HG03439 (cell line): ENCODE measurements around the gene ATRAID.
"Not testable (repeated sequence)": the region's sequence is repeated elsewhere in the genome, so short reads cannot be mapped to it uniquely, and the experiment has no call there.

ENCODE experiments used
- ATAC-seq: cut with Tn5 transposase; IDR thresholded peaks from one replicate; pipeline ENCODE4 v1.9.1; 2021; ENCODE audit warnings: mild to moderate bottlenecking, moderate library complexity; ENCODE audit not compliant: unreplicated experiment

The ATRAID gene

DNA sequence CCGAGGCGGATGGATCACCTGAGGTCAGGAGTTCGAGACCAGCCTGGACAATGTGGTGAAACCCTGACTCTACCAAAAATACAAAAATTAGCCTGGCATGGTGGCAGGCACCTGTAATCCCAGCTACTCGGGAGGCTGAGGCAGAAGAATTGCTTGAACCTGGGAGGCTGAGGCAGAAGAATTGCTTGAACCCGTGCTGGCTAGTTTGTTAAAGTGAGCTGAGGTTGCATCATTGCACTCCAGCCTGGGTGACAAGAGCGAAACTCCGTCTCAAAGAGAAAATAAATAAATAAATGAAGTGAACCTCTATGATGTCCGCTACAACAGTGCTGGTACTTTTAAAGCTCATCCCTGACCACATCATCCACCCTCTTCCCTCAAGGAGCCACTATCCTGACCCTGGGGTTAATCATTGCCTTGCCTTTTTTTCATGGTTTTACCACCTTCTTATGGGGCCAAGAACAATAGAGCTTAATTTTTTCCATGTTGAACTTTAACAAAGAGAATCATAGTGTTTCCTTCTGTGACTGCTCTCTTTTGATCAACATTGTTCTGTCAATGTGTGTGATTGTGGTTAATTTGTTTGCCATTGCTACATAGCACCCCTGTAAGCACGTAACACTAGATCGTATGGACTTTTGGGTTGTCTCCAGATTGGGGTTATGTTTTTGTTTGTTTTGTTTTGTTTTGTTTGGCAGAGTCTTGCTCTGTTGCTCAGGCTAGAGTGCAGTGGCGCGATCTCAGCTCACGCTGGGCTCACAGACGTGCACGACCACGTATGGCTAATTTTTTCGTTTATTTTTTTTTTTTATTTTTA lies 17.1 kb upstream of the ATRAID start:
- no peak for ATAC-seq

DNA sequence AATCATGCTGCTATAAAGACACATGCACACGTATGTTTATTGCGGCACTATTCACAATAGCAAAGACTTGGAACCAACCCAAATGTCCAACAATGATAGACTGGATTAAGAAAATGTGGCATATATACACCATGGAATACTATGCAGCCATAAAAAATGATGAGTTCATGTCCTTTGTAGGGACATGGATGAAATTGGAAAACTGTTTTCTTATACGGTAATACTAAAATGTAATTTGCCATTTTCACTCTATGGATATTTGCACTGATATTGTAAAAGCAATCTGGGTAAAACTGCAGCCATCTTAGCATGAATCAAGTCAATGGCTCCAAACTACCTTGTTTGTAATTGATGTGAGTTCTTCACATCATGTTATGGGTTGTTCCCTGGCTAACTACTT lies 16.0 kb upstream of the ATRAID start:
- not testable (repeated sequence) for ATAC-seq

GRCh38 chr2:27198068-27198467 lies 13.8 kb upstream of the ATRAID start:
- ATAC-seq, result not testable (repeated sequence)

DNA sequence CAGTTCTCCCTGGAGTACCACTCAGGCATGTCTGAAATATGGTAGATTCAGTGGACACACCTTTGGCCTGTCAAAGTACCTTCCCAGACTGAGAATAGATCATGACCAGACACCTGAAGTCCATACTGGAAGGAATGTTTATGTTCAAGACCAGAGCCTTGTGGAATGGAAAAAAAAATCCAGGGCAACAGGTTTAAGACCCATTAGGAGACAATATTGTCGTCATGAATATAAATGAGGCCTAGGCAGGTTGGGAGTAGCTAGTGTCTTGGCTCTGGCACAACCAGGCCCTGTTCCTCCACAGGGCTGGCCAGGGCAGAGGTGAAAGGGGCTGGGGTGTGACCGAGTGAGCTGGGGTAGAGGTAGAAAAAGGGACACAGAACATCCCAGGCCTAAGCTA lies 13.2 kb upstream of the ATRAID start:
- no peak for ATAC-seq

DNA sequence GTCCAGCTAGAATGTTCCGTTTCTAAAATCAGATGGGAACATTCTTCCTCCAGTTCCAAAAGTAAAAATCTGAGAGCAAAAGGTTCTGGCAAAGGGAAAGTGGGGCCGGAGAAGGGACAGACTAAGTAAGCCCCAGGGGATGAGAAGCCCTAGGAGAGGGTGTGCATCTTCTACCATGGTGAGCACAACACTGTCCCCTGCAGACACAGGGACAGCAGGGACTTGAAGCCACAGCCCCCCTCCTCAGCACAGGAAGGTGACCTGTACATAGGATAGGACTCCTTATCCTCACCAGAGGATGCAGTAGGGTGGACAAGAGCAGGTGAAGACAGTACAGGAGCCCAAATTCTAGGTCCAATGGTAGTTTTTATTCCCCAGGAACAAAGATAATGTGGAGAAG lies 12.6 kb upstream of the ATRAID start:
- no peak for ATAC-seq

GRCh38 chr2:27201675-27202074 lies 10.2 kb upstream of the ATRAID start:
- ATAC-seq, result no peak

DNA sequence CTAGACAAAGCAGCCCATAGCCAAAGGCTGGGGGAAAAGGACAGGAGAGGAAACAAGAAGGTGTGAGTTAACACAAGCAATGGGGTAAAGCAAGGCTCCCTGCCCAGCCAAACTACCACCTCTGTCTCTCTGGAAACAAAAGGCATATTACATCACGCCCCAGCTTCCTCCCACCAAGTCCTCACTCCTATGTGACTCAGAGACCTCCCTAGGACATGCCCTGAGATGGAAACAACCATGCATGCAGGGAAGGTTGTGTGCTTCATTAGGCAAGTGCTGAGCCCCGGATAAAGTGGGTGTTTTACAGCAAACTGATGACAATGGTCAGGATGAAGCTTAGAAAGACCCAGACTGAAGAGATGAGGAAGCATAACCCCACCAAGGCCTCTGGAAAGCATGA lies 9.0 kb upstream of the ATRAID start:
- ATAC-seq, result no peak

- ATAC-seq, result no peak
Measured at GRCh38 chr2:27203741-27204140, 8.1 kb upstream of the ATRAID start.

- no peak for ATAC-seq
Measured at GRCh38 chr2:27204566-27204965, 7.3 kb upstream of the ATRAID start.

DNA sequence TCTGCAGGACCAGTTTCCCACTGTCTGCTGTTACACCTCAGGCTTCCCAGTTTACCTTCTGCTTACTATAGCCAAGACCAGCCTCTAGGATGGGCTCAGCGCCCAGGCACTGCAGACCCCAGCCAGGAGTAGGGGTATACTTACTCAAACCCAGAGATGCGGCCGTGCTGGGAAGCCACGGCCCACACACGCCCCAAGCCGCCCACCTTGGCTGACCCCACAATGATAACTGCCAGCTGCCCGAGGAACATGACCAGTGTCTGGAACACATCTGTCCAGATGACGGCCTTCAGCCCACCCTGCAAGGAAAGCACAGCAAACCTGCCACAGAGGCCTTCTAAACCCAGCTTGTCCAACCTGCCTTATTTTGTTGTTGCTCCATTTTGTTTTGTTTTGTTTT lies 6.6 kb upstream of the ATRAID start:
- no peak for ATAC-seq

- no peak for ATAC-seq
Measured at GRCh38 chr2:27206346-27206745, 5.5 kb upstream of the ATRAID start.

GRCh38 chr2:27208486-27209050 lies 3.3 kb upstream of the ATRAID start:
- no peak for ATAC-seq

GRCh38 chr2:27209621-27210401 lies 2.0 kb upstream of the ATRAID start:
- no peak for ATAC-seq

DNA sequence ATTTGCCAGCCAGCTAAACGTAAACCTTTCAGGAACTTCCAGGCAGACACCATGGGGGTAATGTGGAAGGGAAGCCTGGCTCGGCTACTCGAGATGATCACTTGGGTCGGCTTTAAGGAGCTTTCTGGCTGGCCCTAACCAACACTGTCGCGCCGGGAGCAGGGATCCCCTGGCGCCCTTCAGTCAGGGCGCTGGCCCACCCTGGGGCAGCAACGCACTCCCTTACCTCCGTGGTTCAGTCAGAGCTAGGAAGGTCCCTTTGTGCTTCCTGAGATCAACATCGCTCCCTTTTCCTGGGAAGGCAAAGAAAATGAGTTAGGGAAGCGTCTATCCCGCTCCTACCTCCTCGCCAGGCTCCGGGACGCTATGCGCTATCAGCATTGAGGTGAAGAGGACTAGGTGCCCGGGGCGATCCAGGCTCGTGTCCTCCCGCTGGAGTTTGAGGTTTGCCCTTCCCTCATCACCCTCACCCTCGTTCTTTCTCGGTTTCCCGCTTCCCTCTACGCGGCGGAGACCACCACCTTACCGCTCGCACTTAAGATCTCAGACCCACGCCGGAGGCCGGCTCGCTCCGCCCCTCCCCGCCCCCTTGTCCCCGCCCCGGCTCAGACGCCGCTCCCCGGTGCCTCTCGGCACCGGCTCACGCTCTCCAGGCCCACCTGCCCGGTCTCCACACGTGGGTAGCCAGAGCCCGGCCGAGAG lies 449 bp upstream of the ATRAID start:
- peak; percentile 6 for ATAC-seq

DNA sequence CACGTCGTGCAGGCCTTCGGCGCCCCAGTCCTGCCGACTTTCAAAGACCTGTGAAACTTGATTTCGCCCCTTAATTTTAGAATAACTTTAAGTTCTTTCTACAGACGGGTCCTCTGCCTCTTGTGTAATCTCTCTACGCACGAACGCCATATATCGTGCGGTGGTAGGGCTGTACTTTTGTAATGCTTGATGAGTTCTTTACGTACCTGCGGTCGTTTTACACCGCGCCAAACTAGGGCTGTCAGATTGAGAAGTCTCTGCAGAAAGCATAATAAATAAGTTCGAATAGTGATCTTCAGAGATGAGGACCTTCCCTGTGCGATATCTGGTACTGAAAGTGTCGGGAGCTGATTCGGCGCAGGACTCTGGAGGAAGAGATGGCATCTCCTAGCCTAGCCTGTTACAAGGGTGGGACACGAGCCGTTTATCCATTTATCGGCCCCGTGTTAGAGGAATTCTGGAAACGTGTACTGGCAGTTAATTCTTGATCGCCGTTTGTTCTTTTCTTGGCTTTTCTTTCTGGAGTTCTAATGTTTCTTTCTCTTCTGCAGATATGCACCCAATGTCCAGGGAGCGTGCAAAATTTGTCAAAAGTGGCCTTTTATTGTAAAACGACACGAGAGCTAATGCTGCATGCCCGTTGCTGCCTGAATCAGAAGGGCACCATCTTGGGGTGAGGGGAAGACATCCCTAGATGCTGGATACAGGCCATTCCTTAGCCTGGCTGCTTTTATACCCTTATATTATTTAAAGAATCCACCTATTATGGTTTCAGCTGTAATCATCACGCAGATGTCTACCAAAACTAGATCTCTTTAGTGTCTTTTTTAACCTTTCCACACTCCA lies 1.0 kb downstream of the ATRAID start:
- no peak for ATAC-seq

DNA sequence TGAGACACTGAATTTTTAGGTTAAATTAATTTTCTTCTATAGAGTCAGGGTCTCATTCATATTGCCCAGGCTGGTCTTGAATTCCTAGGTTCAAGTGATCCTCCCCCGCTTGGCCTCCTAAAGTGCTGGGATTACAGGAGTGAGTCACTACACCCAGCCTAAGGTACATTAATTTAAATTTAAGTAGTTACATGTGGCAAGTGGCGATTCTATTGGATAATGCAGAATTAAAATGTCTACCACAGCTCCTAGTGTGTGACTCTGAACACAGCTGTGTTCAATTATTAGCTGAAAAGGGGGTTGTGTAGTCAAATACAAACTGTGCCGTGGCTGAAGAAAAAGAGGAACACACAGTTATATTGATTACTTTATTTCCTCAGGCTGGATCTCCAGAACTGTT lies 3.1 kb downstream of the ATRAID start:
- ATAC-seq, result no peak

- ATAC-seq, result no peak
Measured at GRCh38 chr2:27216416-27217137, 4.7 kb downstream of the ATRAID start.

DNA sequence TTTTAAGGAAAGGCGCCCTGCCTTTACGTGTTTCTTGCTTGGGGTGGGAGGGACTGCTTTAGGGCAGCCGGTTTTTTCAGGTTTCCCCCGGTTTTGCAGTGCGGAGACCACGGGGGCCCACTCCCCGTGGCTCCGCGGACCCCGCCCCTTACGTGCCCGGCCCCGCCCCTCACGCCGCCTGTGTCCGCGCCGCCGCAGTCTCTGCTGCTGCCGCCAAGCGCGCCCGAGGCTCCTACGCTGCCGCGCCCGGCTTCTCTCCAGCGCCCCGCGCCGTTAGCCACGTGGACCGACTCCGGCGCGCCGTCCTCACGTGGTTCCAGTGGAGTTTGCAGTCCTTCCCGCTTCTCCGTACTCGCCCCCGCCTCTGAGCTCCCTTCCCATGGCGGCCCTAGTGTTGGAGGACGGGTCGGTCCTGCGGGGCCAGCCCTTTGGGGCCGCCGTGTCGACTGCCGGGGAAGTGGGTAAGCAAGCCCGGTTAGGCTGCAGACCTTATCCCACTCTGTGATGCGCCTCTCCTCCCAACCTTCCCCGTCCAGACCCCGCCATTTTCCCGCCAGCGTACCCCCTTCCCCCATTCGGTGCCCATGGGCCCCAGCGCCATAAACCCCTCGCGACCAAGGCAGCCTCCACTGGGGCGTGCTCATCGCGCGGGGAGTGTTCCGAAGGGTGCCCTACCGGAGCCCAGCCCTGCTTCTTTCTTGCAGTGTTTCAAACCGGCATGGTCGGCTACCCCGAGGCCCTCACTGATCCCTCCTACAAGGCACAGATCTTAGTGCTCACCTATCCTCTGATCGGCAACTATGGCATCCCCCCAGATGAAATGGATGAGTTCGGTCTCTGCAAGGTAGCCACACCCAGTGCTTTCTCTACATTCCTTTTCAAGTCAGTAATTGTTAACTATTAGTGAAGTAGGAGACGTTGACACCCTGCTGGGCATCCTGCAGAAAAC lies 5.6 kb downstream of the ATRAID start, which contains the start of gene CAD:
Gene CAD, plus strand, starts transcription at position 197 of the 949 bp plus-strand sequence. Its CDS starts 183 bp downstream, at position 380.
- ATAC-seq, result peak; percentile 69
